ENCODE measurements around the gene CCDC15. TPM values are rescaled to one million over a fixed set of nuclear protein-coding genes. Genes with fewer than 3 reads are reported as not detected.

CCDC15 gene
- total and polyA plus RNA-seq, 5 donors from 2014 or later = 0.64 to 1.8 (median 1.1) TPM

GRCh38 chr11:125081098-125081798 is 127.2 kb downstream of the CCDC15 start:
- H3K27me3 Mint-ChIP-seq = peaks cover 5% of the 10 kb centered on the region
- Histone ChIP-seq H3K9me3 (ENCODE audit: control insufficient read depth in 2 of 2, low read length in 2 of 2) (no peaks in the 10 kb centered on the region), H3K4me1 (ENCODE audit: control insufficient read depth, insufficient read depth, low read length, poor library complexity, severe bottlenecking) (no peaks in the 10 kb centered on the region), H3K27me3 (ENCODE audit: control insufficient read depth, insufficient read depth, low read length) (no peaks in the 10 kb centered on the region), H3K36me3 (ENCODE audit: control insufficient read depth, insufficient read depth, low read length) (no peaks in the 10 kb centered on the region), H3K27ac (ENCODE audit: insufficient read depth, low read length, poor library complexity, severe bottlenecking) (no peak overlapping the region), H3K4me3 (ENCODE audit: low read depth, low read length) (no peak overlapping the region)
- H3K36me3 Mint-ChIP-seq = no peaks in the 10 kb centered on the region
- no peaks in the 10 kb centered on the region for H3K9me3 Mint-ChIP-seq
- no peak overlapping the region for H3K4me3 Mint-ChIP-seq
- no peak overlapping the region for H3K27ac Mint-ChIP-seq
- DNase-seq (no peak), ATAC-seq (ENCODE audit: low read depth in 2 of 2) (no peak)
- H3K4me1 Mint-ChIP-seq = no peaks in the 10 kb centered on the region

GRCh38 chr11:125082040-125082439 is 128.0 kb downstream of the CCDC15 start:
- ATAC-seq (ENCODE audit: low read depth in 2 of 2) (no peak), DNase-seq (no peak)
- Mint-ChIP-seq H3K27ac (peak overlapping the region in 1 of 3 donors; percentile 71), H3K36me3 (no peaks in the 10 kb centered on the region), H3K4me1 (no peaks in the 10 kb centered on the region), H3K9me3 (no peaks in the 10 kb centered on the region), H3K27me3 (peaks cover 5% of the 10 kb centered on the region), H3K4me3 (no peak overlapping the region)
- H3K4me3 ChIP-seq (ENCODE audit: low read depth, low read length) = no peak overlapping the region
- no peaks in the 10 kb centered on the region for H3K36me3 ChIP-seq (ENCODE audit: control insufficient read depth, insufficient read depth, low read length)
- no peak overlapping the region for H3K27ac ChIP-seq (ENCODE audit: insufficient read depth, low read length, poor library complexity, severe bottlenecking)
- no peaks in the 10 kb centered on the region for H3K9me3 ChIP-seq (ENCODE audit: control insufficient read depth in 2 of 2, low read length in 2 of 2)
- H3K4me1 ChIP-seq (ENCODE audit: control insufficient read depth, insufficient read depth, low read length, poor library complexity, severe bottlenecking) = no peaks in the 10 kb centered on the region
- no peaks in the 10 kb centered on the region for H3K27me3 ChIP-seq (ENCODE audit: control insufficient read depth, insufficient read depth, low read length)

- no peaks in the 10 kb centered on the region for H3K4me1 Mint-ChIP-seq
- H3K9me3 ChIP-seq (ENCODE audit: control insufficient read depth in 2 of 2, low read length in 2 of 2) = no peaks in the 10 kb centered on the region
- no peak overlapping the region for H3K4me3 ChIP-seq (ENCODE audit: low read depth, low read length)
- no peaks in the 10 kb centered on the region for H3K9me3 Mint-ChIP-seq
- H3K36me3 ChIP-seq (ENCODE audit: control insufficient read depth, insufficient read depth, low read length) = no peaks in the 10 kb centered on the region
- DNase-seq (no peak), ATAC-seq (ENCODE audit: low read depth in 2 of 2) (no peak)
- H3K27me3 ChIP-seq (ENCODE audit: control insufficient read depth, insufficient read depth, low read length) = no peaks in the 10 kb centered on the region
- H3K4me3 Mint-ChIP-seq = no peak overlapping the region
- H3K27me3 Mint-ChIP-seq = peaks cover under 1% of the 10 kb centered on the region
- no peaks in the 10 kb centered on the region for H3K4me1 ChIP-seq (ENCODE audit: control insufficient read depth, insufficient read depth, low read length, poor library complexity, severe bottlenecking)
- H3K27ac Mint-ChIP-seq = no peak overlapping the region
- no peaks in the 10 kb centered on the region for H3K36me3 Mint-ChIP-seq
- no peak overlapping the region for H3K27ac ChIP-seq (ENCODE audit: insufficient read depth, low read length, poor library complexity, severe bottlenecking)
These were observed 128.8 kb downstream of the CCDC15 start for GRCh38 chr11:125082611-125083311.

GRCh38 chr11:125083312-125084056 is 129.5 kb downstream of the CCDC15 start:
- no peak for DNase-seq
- H3K4me1 ChIP-seq (ENCODE audit: control insufficient read depth, insufficient read depth, low read length, poor library complexity, severe bottlenecking) = no peaks in the 10 kb centered on the region
- no peaks in the 10 kb centered on the region for H3K36me3 ChIP-seq (ENCODE audit: control insufficient read depth, insufficient read depth, low read length)
- no peak for ATAC-seq (ENCODE audit: low read depth in 2 of 2)
- no peaks in the 10 kb centered on the region for H3K27me3 Mint-ChIP-seq
- no peak overlapping the region for H3K4me3 ChIP-seq (ENCODE audit: low read depth, low read length)
- no peak overlapping the region for H3K4me3 Mint-ChIP-seq
- H3K27me3 ChIP-seq (ENCODE audit: control insufficient read depth, insufficient read depth, low read length) = no peaks in the 10 kb centered on the region
- H3K9me3 Mint-ChIP-seq = no peaks in the 10 kb centered on the region
- no peaks in the 10 kb centered on the region for H3K4me1 Mint-ChIP-seq
- no peaks in the 10 kb centered on the region for H3K9me3 ChIP-seq (ENCODE audit: control insufficient read depth in 2 of 2, low read length in 2 of 2)
- no peak overlapping the region for H3K27ac Mint-ChIP-seq
- no peaks in the 10 kb centered on the region for H3K36me3 Mint-ChIP-seq
- no peak overlapping the region for H3K27ac ChIP-seq (ENCODE audit: insufficient read depth, low read length, poor library complexity, severe bottlenecking)

GRCh38 chr11:125084057-125084416 is 130.0 kb downstream of the CCDC15 start:
- DNase-seq = no peak
- no peaks in the 10 kb centered on the region for H3K9me3 Mint-ChIP-seq
- no peak overlapping the region for H3K27ac ChIP-seq (ENCODE audit: insufficient read depth, low read length, poor library complexity, severe bottlenecking)
- H3K4me3 Mint-ChIP-seq = no peak overlapping the region
- no peak overlapping the region for H3K4me3 ChIP-seq (ENCODE audit: low read depth, low read length)
- no peak overlapping the region for H3K27ac Mint-ChIP-seq
- H3K36me3 Mint-ChIP-seq = no peaks in the 10 kb centered on the region
- ATAC-seq (ENCODE audit: low read depth in 2 of 2) = no peak
- no peaks in the 10 kb centered on the region for H3K27me3 ChIP-seq (ENCODE audit: control insufficient read depth, insufficient read depth, low read length)
- no peaks in the 10 kb centered on the region for H3K27me3 Mint-ChIP-seq
- H3K4me1 ChIP-seq (ENCODE audit: control insufficient read depth, insufficient read depth, low read length, poor library complexity, severe bottlenecking) = no peaks in the 10 kb centered on the region
- no peaks in the 10 kb centered on the region for H3K4me1 Mint-ChIP-seq
- H3K9me3 ChIP-seq (ENCODE audit: control insufficient read depth in 2 of 2, low read length in 2 of 2) = no peaks in the 10 kb centered on the region
- H3K36me3 ChIP-seq (ENCODE audit: control insufficient read depth, insufficient read depth, low read length) = no peaks in the 10 kb centered on the region

- DNase-seq (no peak), ATAC-seq (ENCODE audit: low read depth in 2 of 2) (no peak)
- H3K27me3 Mint-ChIP-seq = no peaks in the 10 kb centered on the region
- Histone ChIP-seq H3K4me3 (ENCODE audit: low read depth, low read length) (no peak overlapping the region), H3K36me3 (ENCODE audit: control insufficient read depth, insufficient read depth, low read length) (no peaks in the 10 kb centered on the region), H3K9me3 (ENCODE audit: control insufficient read depth in 2 of 2, low read length in 2 of 2) (no peaks in the 10 kb centered on the region), H3K4me1 (ENCODE audit: control insufficient read depth, insufficient read depth, low read length, poor library complexity, severe bottlenecking) (no peaks in the 10 kb centered on the region), H3K27ac (ENCODE audit: insufficient read depth, low read length, poor library complexity, severe bottlenecking) (no peak overlapping the region), H3K27me3 (ENCODE audit: control insufficient read depth, insufficient read depth, low read length) (no peaks in the 10 kb centered on the region)
- H3K4me3 Mint-ChIP-seq = no peak overlapping the region
- H3K36me3 Mint-ChIP-seq = no peaks in the 10 kb centered on the region
- no peak overlapping the region for H3K27ac Mint-ChIP-seq
- H3K9me3 Mint-ChIP-seq = no peaks in the 10 kb centered on the region
- no peaks in the 10 kb centered on the region for H3K4me1 Mint-ChIP-seq
These were observed 130.8 kb downstream of the CCDC15 start for GRCh38 chr11:125084761-125085231.

- no peaks in the 10 kb centered on the region for H3K36me3 ChIP-seq (ENCODE audit: control insufficient read depth, insufficient read depth, low read length)
- no peaks in the 10 kb centered on the region for H3K27me3 Mint-ChIP-seq
These were observed 131.5 kb downstream of the CCDC15 start for GRCh38 chr11:125085301-125086081.

More at GRCh38 chr11:125085301-125086081, 131.5 kb downstream of the CCDC15 start:
- Mint-ChIP-seq H3K36me3 (no peaks in the 10 kb centered on the region), H3K27ac (no peak overlapping the region), H3K4me1 (no peaks in the 10 kb centered on the region), H3K9me3 (no peaks in the 10 kb centered on the region), H3K4me3 (no peak overlapping the region)
- ATAC-seq (ENCODE audit: low read depth in 2 of 2) (no peak), DNase-seq (no peak)
- Histone ChIP-seq H3K4me3 (ENCODE audit: low read depth, low read length) (no peak overlapping the region), H3K27me3 (ENCODE audit: control insufficient read depth, insufficient read depth, low read length) (no peaks in the 10 kb centered on the region), H3K4me1 (ENCODE audit: control insufficient read depth, insufficient read depth, low read length, poor library complexity, severe bottlenecking) (no peaks in the 10 kb centered on the region), H3K27ac (ENCODE audit: insufficient read depth, low read length, poor library complexity, severe bottlenecking) (no peak overlapping the region), H3K9me3 (ENCODE audit: control insufficient read depth in 2 of 2, low read length in 2 of 2) (no peaks in the 10 kb centered on the region)

Measured in CD4-positive, CD25-positive, alpha-beta regulatory T cell (primary cell).